HepG2 (cell line): ENCODE measurements around the gene CBX2. TPM values are rescaled to one million over a fixed set of nuclear protein-coding genes. Genes with fewer than 3 reads are reported as not detected.

Experiments used
- ATAC-seq: fragments of 200-7000 bp; cut with Tn5 transposase; 3 replicates; pipeline ENCODE4 v1.9.1; 2020; ENCODE audit warnings: mild to moderate bottlenecking, moderate library complexity
- BruUV-seq: library from RNA; stranded (reverse); fragments of 400-500 nt; replicated peaks from 2 replicates; lab custom pipeline; 2021; lab: Mats Ljungman, UMichigan
- CTCF ChIA-PET: fragments of 300-600 bp; formaldehyde crosslinking; extraction: SDS; loops from one replicate; lab custom pipeline; 2021; ENCODE audit warnings: low total read pairs, inconsistent platforms, low intra/inter-chr PET ratio; lab: Yijun Ruan, JAX
- POLR2A ChIA-PET: fragments of 350-600 bp; sonication (Branson Sonifier 250); formaldehyde crosslinking; loops from one replicate; lab custom pipeline; 2020; ENCODE audit warnings: antibody characterized with exemption, inconsistent platforms; lab: Yijun Ruan, JAX
- DNase-seq: peaks from one replicate; pipeline ENCODE4 v3.0.0-alpha.2; 2015; ENCODE audit warnings: low spot score
- FAIRE-seq: peaks from 3 replicates; lab custom pipeline; 2011; peaks lifted over from hg19 to GRCh38; lab: Jason Lieb, UNC
- H2AFZ ChIP-seq: one replicate; pipeline ENCODE4 v1.6.1; 2011; ENCODE audit warnings: low read length, inconsistent platforms
- H3K27ac ChIP-seq: fragments of 300-600 bp; 3 replicates; pipeline ENCODE4 v1.8.0; 2011; ENCODE audit warnings: mixed run types, mild to moderate bottlenecking, mixed read lengths, low read length, inconsistent platforms; ENCODE audit not compliant: insufficient read depth; ENCODE audit errors: extremely low read length
- H3K27me3 ChIP-seq, 2 experiments: fragments of 200-600 bp in 1 of 2; 2 replicates in 1 of 2; 3 replicates in 1 of 2; pipeline versions ENCODE4 v1.6.0 to v1.8.0; 2011; ENCODE audit warnings: low read length in 2 of 2, mild to moderate bottlenecking in 2 of 2, moderate library complexity in 2 of 2, inconsistent platforms in 1 of 2; ENCODE audit not compliant: insufficient read depth in 2 of 2, control insufficient read depth in 1 of 2
- H3K36me3 ChIP-seq, 2 experiments: fragments of 200-600 bp in 1 of 2; replicated peaks in 1 of 2; 2 replicates in 1 of 2; 3 replicates in 1 of 2; pipeline versions ENCODE4 v1.5.1 to v1.8.0; 2011; ENCODE audit warnings: low read length in 2 of 2, inconsistent platforms in 1 of 2; ENCODE audit not compliant: insufficient read depth in 2 of 2, control insufficient read depth in 1 of 2
- H3K4me1 ChIP-seq: 2 replicates; pipeline ENCODE4 v1.5.1; 2012; ENCODE audit warnings: low read length, inconsistent platforms; ENCODE audit not compliant: insufficient read depth
- H3K4me2 ChIP-seq: 2 replicates; pipeline ENCODE4 v1.6.0; 2011; ENCODE audit warnings: low read depth, low read length, inconsistent platforms
- H3K4me3 ChIP-seq, 3 experiments: fragments of 200-600 bp in 1 of 3; sonication (generic), shearing (Covaris generic) in 1 of 3; replicated peaks in 1 of 3; 2 replicates each; pipeline ENCODE4 v1.5.1; 2011 to 2016; ENCODE audit warnings: low read length in 3 of 3, inconsistent platforms in 2 of 3, low read depth in 2 of 3, mild to moderate bottlenecking in 2 of 3, control low read depth in 1 of 3, mixed read lengths in 1 of 3; ENCODE audit not compliant: insufficient read depth in 1 of 3
- H3K79me2 ChIP-seq: one replicate; pipeline ENCODE4 v1.6.1; 2011; ENCODE audit warnings: low read length, inconsistent platforms; ENCODE audit not compliant: insufficient read depth
- H3K9ac ChIP-seq: 2 replicates; pipeline ENCODE4 v1.6.0; 2011; ENCODE audit warnings: mild to moderate bottlenecking, low read depth, low read length, inconsistent platforms; ENCODE audit not compliant: insufficient read depth
- H3K9me3 ChIP-seq: 2 replicates; pipeline ENCODE4 v1.5.1; 2012; ENCODE audit warnings: mild to moderate bottlenecking, low read length
- H4K20me1 ChIP-seq: 2 replicates; pipeline ENCODE4 v1.6.0; 2011; ENCODE audit warnings: inconsistent platforms, mild to moderate bottlenecking, low read length, moderate library complexity; ENCODE audit not compliant: insufficient read depth
- CCDC6 ChIP-seq: sonication (generic); formaldehyde crosslinking; IDR thresholded peaks from 2 replicates; pipeline ENCODE4 v1.8.1; 2022; ENCODE audit warnings: mild to moderate bottlenecking, missing genetic modification reagents, moderate library complexity
- ERF ChIP-seq: IDR thresholded peaks from 2 replicates; pipeline ENCODE4 v1.6.1; 2018; ENCODE audit warnings: missing biosample characterization, missing genetic modification reagents
- EZH2 ChIP-seq: conservative IDR thresholded peaks from 2 replicates; pipeline ENCODE4 v1.6.1; 2012; ENCODE audit warnings: mild to moderate bottlenecking, low read depth, low read length, moderate library complexity
- ZNF101 ChIP-seq: sonication (generic); formaldehyde crosslinking; IDR thresholded peaks from 2 replicates; pipeline ENCODE4 v1.4.0; 2020; ENCODE audit warnings: mild to moderate bottlenecking, low read depth, missing genetic modification reagents, borderline replicate concordance
- ZNF776 ChIP-seq: sonication (generic); formaldehyde crosslinking; IDR thresholded peaks from 2 replicates; pipeline ENCODE4 v1.4.0; 2020; ENCODE audit warnings: mild to moderate bottlenecking, missing genetic modification reagents
- ZNF839 ChIP-seq: sonication (generic); formaldehyde crosslinking; IDR thresholded peaks from 2 replicates; pipeline ENCODE4 v1.4.0; 2020; ENCODE audit warnings: missing genetic modification reagents, mild to moderate bottlenecking, borderline replicate concordance
- WGBS: methylation state at CpG from one replicate; pipeline ENCODE4 v1.1.6; 2017; ENCODE audit warnings: low lambda C conversion rate; 5-methylcytosine and 5-hydroxymethylcytosine counted together
- in situ Hi-C: cut with HindIII; loops from 2 replicates; pipeline ENCODE4 v1.10.0; 2017; ENCODE audit warnings: low pct_unique_long_range_greater_than_20kb; ENCODE audit not compliant: extremely low pct_ligation_motif_present
- intact Hi-C: fragments of 100-400 bp; cut with micrococcal nuclease; formaldehyde crosslinking; loops from one replicate; pipeline ENCODE4 v1.10.0; 2022; ENCODE audit not compliant: unreplicated experiment
- polyA plus RNA-seq, 8 experiments: library from polyadenylated mRNA; depleted of rRNA in 3 of 8; stranded (reverse) in 7 of 8; unstranded in 1 of 8; fragments of >200 nt; fragmentation: Illumina TruSeq in 4 of 8; extraction: Trizol in 4 of 8; gene quantifications; 2 replicates each; pipeline versions ENCODE4 v1.2.1 to v1.2.3, GENCODE V29; 2011 to 2016; ENCODE audit warnings: low read depth in 4 of 8, missing spikeins in 1 of 8, mixed read lengths in 1 of 8; ENCODE audit not compliant: insufficient read depth in 1 of 8
- total RNA-seq, 5 experiments: library from RNA; depleted of rRNA; stranded (reverse); fragments of >200 nt; fragmentation: Illumina TruSeq; extraction: Trizol; gene quantifications; 2 replicates each; pipeline ENCODE4 v1.2.3, GENCODE V29; 2016; ENCODE audit warnings: low read depth in 1 of 5
- TF ChIP-seq, protein P1 (sequence below): sonication (generic); formaldehyde crosslinking; IDR thresholded peaks from 2 replicates; pipeline ENCODE4; 2020; ENCODE audit warnings: missing genetic modification reagents, mild to moderate bottlenecking, borderline replicate concordance
- TF ChIP-seq, protein P2 (sequence below): sonication (generic); formaldehyde crosslinking; IDR thresholded peaks from 2 replicates; pipeline ENCODE4 v1.4.0; 2020; ENCODE audit warnings: mild to moderate bottlenecking, missing genetic modification reagents

CBX2 gene
- total and polyA plus RNA-seq, 2 of the 13 experiments (the other 11 are each of a cell fraction or from before 2014, with no cell fraction given) = 14.5 to 31.1 TPM

- no peak for FAIRE-seq
- in situ Hi-C loops = no loop called here
- no TSS peak for BruUV-seq
- Histone ChIP-seq H2AFZ (no peak overlapping the region), H3K4me3 (no peak overlapping the region), H3K9me3 (no peaks in the 10 kb centered on the region)
- CTCF ChIA-PET = no interaction called here
- WGBS = 76% methylated on average over 11 of the region's 11 CpGs
- no peak for TF ChIP-seq ZNF776 (CRISPR knock-in tag)
- TF ChIP-seq, protein P1, sequence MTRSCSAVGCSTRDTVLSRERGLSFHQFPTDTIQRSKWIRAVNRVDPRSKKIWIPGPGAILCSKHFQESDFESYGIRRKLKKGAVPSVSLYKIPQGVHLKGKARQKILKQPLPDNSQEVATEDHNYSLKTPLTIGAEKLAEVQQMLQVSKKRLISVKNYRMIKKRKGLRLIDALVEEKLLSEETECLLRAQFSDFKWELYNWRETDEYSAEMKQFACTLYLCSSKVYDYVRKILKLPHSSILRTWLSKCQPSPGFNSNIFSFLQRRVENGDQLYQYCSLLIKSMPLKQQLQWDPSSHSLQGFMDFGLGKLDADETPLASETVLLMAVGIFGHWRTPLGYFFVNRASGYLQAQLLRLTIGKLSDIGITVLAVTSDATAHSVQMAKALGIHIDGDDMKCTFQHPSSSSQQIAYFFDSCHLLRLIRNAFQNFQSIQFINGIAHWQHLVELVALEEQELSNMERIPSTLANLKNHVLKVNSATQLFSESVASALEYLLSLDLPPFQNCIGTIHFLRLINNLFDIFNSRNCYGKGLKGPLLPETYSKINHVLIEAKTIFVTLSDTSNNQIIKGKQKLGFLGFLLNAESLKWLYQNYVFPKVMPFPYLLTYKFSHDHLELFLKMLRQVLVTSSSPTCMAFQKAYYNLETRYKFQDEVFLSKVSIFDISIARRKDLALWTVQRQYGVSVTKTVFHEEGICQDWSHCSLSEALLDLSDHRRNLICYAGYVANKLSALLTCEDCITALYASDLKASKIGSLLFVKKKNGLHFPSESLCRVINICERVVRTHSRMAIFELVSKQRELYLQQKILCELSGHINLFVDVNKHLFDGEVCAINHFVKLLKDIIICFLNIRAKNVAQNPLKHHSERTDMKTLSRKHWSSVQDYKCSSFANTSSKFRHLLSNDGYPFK = no peak
- no peak for TF ChIP-seq CCDC6
- TF ChIP-seq, protein P2, sequence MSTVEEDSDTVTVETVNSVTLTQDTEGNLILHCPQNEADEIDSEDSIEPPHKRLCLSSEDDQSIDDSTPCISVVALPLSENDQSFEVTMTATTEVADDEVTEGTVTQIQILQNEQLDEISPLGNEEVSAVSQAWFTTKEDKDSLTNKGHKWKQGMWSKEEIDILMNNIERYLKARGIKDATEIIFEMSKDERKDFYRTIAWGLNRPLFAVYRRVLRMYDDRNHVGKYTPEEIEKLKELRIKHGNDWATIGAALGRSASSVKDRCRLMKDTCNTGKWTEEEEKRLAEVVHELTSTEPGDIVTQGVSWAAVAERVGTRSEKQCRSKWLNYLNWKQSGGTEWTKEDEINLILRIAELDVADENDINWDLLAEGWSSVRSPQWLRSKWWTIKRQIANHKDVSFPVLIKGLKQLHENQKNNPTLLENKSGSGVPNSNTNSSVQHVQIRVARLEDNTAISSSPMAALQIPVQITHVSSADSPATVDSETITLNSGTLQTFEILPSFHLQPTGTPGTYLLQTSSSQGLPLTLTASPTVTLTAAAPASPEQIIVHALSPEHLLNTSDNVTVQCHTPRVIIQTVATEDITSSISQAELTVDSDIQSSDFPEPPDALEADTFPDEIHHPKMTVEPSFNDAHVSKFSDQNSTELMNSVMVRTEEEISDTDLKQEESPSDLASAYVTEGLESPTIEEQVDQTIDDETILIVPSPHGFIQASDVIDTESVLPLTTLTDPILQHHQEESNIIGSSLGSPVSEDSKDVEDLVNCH (CRISPR knock-in tag) = no peak
- TF ChIP-seq ERF (CRISPR knock-in tag) = no peak
- no peak for TF ChIP-seq EZH2
- TF ChIP-seq ZNF839 = no peak
- no peak for TF ChIP-seq ZNF101 (CRISPR knock-in tag)
- TF ChIP-seq, all 625 proteins: peak for 0
- no peak overlapping the region for H3K27ac ChIP-seq
- H3K4me1 ChIP-seq = peaks cover 97% of the 10 kb centered on the region
- ATAC-seq = no peak
- H3K27me3 ChIP-seq = peaks cover 0 to 2% of the 10 kb centered on the region in 2 experiments; a peak in 2 of 5 replicates
- H3K36me3 ChIP-seq = no peaks in the 10 kb centered on the region
- DNase-seq = no peak
- no peak overlapping the region for H3K4me2 ChIP-seq
- no peaks in the 10 kb centered on the region for H4K20me1 ChIP-seq
- POLR2A ChIA-PET = interaction anchor here (1.3 to 2.0 kb wide), 5 partner anchors 11 to 167 kb away, joined by 3 to 10 read pairs (median 4); partner anchors contain the start of gene CBX4
- no peaks in the 10 kb centered on the region for H3K79me2 ChIP-seq
- intact Hi-C loops = no loop called here
- no peak overlapping the region for H3K9ac ChIP-seq
These were observed 48.3 kb downstream of the CBX2 start for GRCh38 chr17:79826204-79826680.
